GM18951 (cell line): ENCODE measurements around the gene GMFB.
"Not testable (repeated sequence)": the region's sequence is repeated elsewhere in the genome, so short reads cannot be mapped to it uniquely, and the experiment has no call there.

Experiments
- POLR2A ChIP-seq: IDR thresholded peaks from 4 replicates; pipeline ENCODE4 v1.6.1; 2011; ENCODE audit warnings: mild to moderate bottlenecking; ENCODE audit not compliant: insufficient read length, insufficient read depth; ENCODE audit errors: extremely low read depth
- in situ Hi-C: fragments of 300-500 bp; cut with MboI; formaldehyde crosslinking; loops from one replicate; pipeline ENCODE4 v1.12.0; 2022; ENCODE audit warnings: low sequenced_read_pairs, mixed read lengths, inconsistent platforms; ENCODE audit not compliant: unreplicated experiment

GMFB gene

GRCh38 chr14:54467280-54467679 is 21.5 kb downstream of the GMFB start:
- in situ Hi-C loops: no loop called here
- TF ChIP-seq POLR2A: no peak

- TF ChIP-seq POLR2A: no peak
- in situ Hi-C loops: no loop called here
Observed at GRCh38 chr14:54465654-54466053, 23.1 kb downstream of the GMFB start.

- in situ Hi-C loops: no loop called here
- TF ChIP-seq POLR2A: no peak
Observed at GRCh38 chr14:54462048-54462447, 26.7 kb downstream of the GMFB start.

- TF ChIP-seq POLR2A: no peak
- in situ Hi-C loops: no loop called here
Observed at GRCh38 chr14:54459106-54459505, 29.7 kb downstream of the GMFB start.

GRCh38 chr14:54458536-54458935 is 30.2 kb downstream of the GMFB start:
- in situ Hi-C loops: not testable (repeated sequence)

GRCh38 chr14:54457609-54457996 is 31.2 kb downstream of the GMFB start:
- TF ChIP-seq POLR2A: no peak
- in situ Hi-C loops: no loop called here

GRCh38 chr14:54456820-54457608 is 31.8 kb downstream of the GMFB start:
- in situ Hi-C loops: not testable (repeated sequence)

GRCh38 chr14:54455363-54455762 is 33.4 kb downstream of the GMFB start:
- TF ChIP-seq POLR2A: no peak
- in situ Hi-C loops: no loop called here

- in situ Hi-C loops: not testable (repeated sequence)
Observed at GRCh38 chr14:54453990-54454389, 34.8 kb downstream of the GMFB start.

GRCh38 chr14:54453252-54453651 is 35.5 kb downstream of the GMFB start:
- TF ChIP-seq POLR2A: no peak
- in situ Hi-C loops: no loop called here

GRCh38 chr14:54451961-54452360 is 36.8 kb downstream of the GMFB start:
- TF ChIP-seq POLR2A: no peak
- in situ Hi-C loops: no loop called here

GRCh38 chr14:54451121-54451601 is 37.6 kb downstream of the GMFB start:
- TF ChIP-seq POLR2A: no peak
- in situ Hi-C loops: no loop called here

GRCh38 chr14:54450535-54450934 is 38.2 kb downstream of the GMFB start:
- no peak for TF ChIP-seq POLR2A
- in situ Hi-C loops: no loop called here

GRCh38 chr14:54447231-54447692 is 41.5 kb downstream of the GMFB start:
- no peak for TF ChIP-seq POLR2A
- in situ Hi-C loops: no loop called here
